HepG2 (cell line): ENCODE results near the gene CAMK2D. TPM values are rescaled to one million over a fixed set of nuclear protein-coding genes. Genes with fewer than 3 reads are reported as not detected.
A peak's percentile ranks its signal among the peaks of the same experiment; 100 is the strongest.

Experiments used
- ATAC-seq: fragments of 200-7000 bp; cut with Tn5 transposase; 3 replicates; pipeline ENCODE4 v1.9.1; 2020; ENCODE audit warnings: mild to moderate bottlenecking, moderate library complexity
- BruUV-seq: library from RNA; stranded (reverse); fragments of 400-500 nt; replicated peaks from 2 replicates; lab custom pipeline; 2021; lab: Mats Ljungman, UMichigan
- CTCF ChIA-PET: fragments of 300-600 bp; formaldehyde crosslinking; extraction: SDS; loops from one replicate; lab custom pipeline; 2021; ENCODE audit warnings: low total read pairs, inconsistent platforms, low intra/inter-chr PET ratio; lab: Yijun Ruan, JAX
- POLR2A ChIA-PET: fragments of 350-600 bp; sonication (Branson Sonifier 250); formaldehyde crosslinking; loops from one replicate; lab custom pipeline; 2020; ENCODE audit warnings: antibody characterized with exemption, inconsistent platforms; lab: Yijun Ruan, JAX
- DNase-seq: peaks from one replicate; pipeline ENCODE4 v3.0.0-alpha.2; 2015; ENCODE audit warnings: low spot score
- FAIRE-seq: peaks from 3 replicates; lab custom pipeline; 2011; peaks lifted over from hg19 to GRCh38; lab: Jason Lieb, UNC
- H2AFZ ChIP-seq: one replicate; pipeline ENCODE4 v1.6.1; 2011; ENCODE audit warnings: low read length, inconsistent platforms
- H3K27ac ChIP-seq: fragments of 300-600 bp; 3 replicates; pipeline ENCODE4 v1.8.0; 2011; ENCODE audit warnings: mixed run types, mild to moderate bottlenecking, mixed read lengths, low read length, inconsistent platforms; ENCODE audit not compliant: insufficient read depth; ENCODE audit errors: extremely low read length
- H3K27me3 ChIP-seq, 2 experiments: fragments of 200-600 bp in 1 of 2; 2 replicates in 1 of 2; 3 replicates in 1 of 2; pipeline versions ENCODE4 v1.6.0 to v1.8.0; 2011; ENCODE audit warnings: low read length in 2 of 2, mild to moderate bottlenecking in 2 of 2, moderate library complexity in 2 of 2, inconsistent platforms in 1 of 2; ENCODE audit not compliant: insufficient read depth in 2 of 2, control insufficient read depth in 1 of 2
- H3K36me3 ChIP-seq, 2 experiments: fragments of 200-600 bp in 1 of 2; replicated peaks in 1 of 2; 2 replicates in 1 of 2; 3 replicates in 1 of 2; pipeline versions ENCODE4 v1.5.1 to v1.8.0; 2011; ENCODE audit warnings: low read length in 2 of 2, inconsistent platforms in 1 of 2; ENCODE audit not compliant: insufficient read depth in 2 of 2, control insufficient read depth in 1 of 2
- H3K4me1 ChIP-seq: 2 replicates; pipeline ENCODE4 v1.5.1; 2012; ENCODE audit warnings: low read length, inconsistent platforms; ENCODE audit not compliant: insufficient read depth
- H3K4me2 ChIP-seq: 2 replicates; pipeline ENCODE4 v1.6.0; 2011; ENCODE audit warnings: low read depth, low read length, inconsistent platforms
- H3K4me3 ChIP-seq, 3 experiments: fragments of 200-600 bp in 1 of 3; sonication (generic), shearing (Covaris generic) in 1 of 3; replicated peaks in 1 of 3; 2 replicates each; pipeline ENCODE4 v1.5.1; 2011 to 2016; ENCODE audit warnings: low read length in 3 of 3, inconsistent platforms in 2 of 3, low read depth in 2 of 3, mild to moderate bottlenecking in 2 of 3, control low read depth in 1 of 3, mixed read lengths in 1 of 3; ENCODE audit not compliant: insufficient read depth in 1 of 3
- H3K79me2 ChIP-seq: one replicate; pipeline ENCODE4 v1.6.1; 2011; ENCODE audit warnings: low read length, inconsistent platforms; ENCODE audit not compliant: insufficient read depth
- H3K9ac ChIP-seq: 2 replicates; pipeline ENCODE4 v1.6.0; 2011; ENCODE audit warnings: mild to moderate bottlenecking, low read depth, low read length, inconsistent platforms; ENCODE audit not compliant: insufficient read depth
- H3K9me3 ChIP-seq: 2 replicates; pipeline ENCODE4 v1.5.1; 2012; ENCODE audit warnings: mild to moderate bottlenecking, low read length
- H4K20me1 ChIP-seq: 2 replicates; pipeline ENCODE4 v1.6.0; 2011; ENCODE audit warnings: inconsistent platforms, mild to moderate bottlenecking, low read length, moderate library complexity; ENCODE audit not compliant: insufficient read depth
- CEBPG ChIP-seq: IDR thresholded peaks from 2 replicates; pipeline ENCODE4 v1.6.1; 2016
- KDM1A ChIP-seq: IDR thresholded peaks from 2 replicates; pipeline ENCODE4 v1.6.1; 2016; ENCODE audit warnings: missing compliant biosample characterization
- POGZ ChIP-seq: sonication (generic); formaldehyde crosslinking; IDR thresholded peaks from 2 replicates; pipeline ENCODE4 v1.4.0; 2020; ENCODE audit warnings: mild to moderate bottlenecking, missing genetic modification reagents
- ZMYM3 ChIP-seq: sonication (generic); formaldehyde crosslinking; IDR thresholded peaks from 2 replicates; pipeline ENCODE4 v1.5.1; 2020; ENCODE audit warnings: mild to moderate bottlenecking, missing genetic modification reagents
- ZSCAN20 ChIP-seq: sonication (generic); formaldehyde crosslinking; IDR thresholded peaks from 2 replicates; pipeline ENCODE4 v1.4.0; 2020; ENCODE audit warnings: missing genetic modification reagents, mild to moderate bottlenecking, borderline replicate concordance
- WGBS: methylation state at CpG from one replicate; pipeline ENCODE4 v1.1.6; 2017; ENCODE audit warnings: low lambda C conversion rate; 5-methylcytosine and 5-hydroxymethylcytosine counted together
- in situ Hi-C: cut with HindIII; loops from 2 replicates; pipeline ENCODE4 v1.10.0; 2017; ENCODE audit warnings: low pct_unique_long_range_greater_than_20kb; ENCODE audit not compliant: extremely low pct_ligation_motif_present
- intact Hi-C: fragments of 100-400 bp; cut with micrococcal nuclease; formaldehyde crosslinking; loops from one replicate; pipeline ENCODE4 v1.10.0; 2022; ENCODE audit not compliant: unreplicated experiment
- polyA plus RNA-seq, 8 experiments: library from polyadenylated mRNA; depleted of rRNA in 3 of 8; stranded (reverse) in 7 of 8; unstranded in 1 of 8; fragments of >200 nt; fragmentation: Illumina TruSeq in 4 of 8; extraction: Trizol in 4 of 8; gene quantifications; 2 replicates each; pipeline versions ENCODE4 v1.2.1 to v1.2.3, GENCODE V29; 2011 to 2016; ENCODE audit warnings: low read depth in 4 of 8, missing spikeins in 1 of 8, mixed read lengths in 1 of 8; ENCODE audit not compliant: insufficient read depth in 1 of 8
- total RNA-seq, 5 experiments: library from RNA; depleted of rRNA; stranded (reverse); fragments of >200 nt; fragmentation: Illumina TruSeq; extraction: Trizol; gene quantifications; 2 replicates each; pipeline ENCODE4 v1.2.3, GENCODE V29; 2016; ENCODE audit warnings: low read depth in 1 of 5
- TF ChIP-seq, protein P1 (sequence below): sonication (generic); formaldehyde crosslinking; IDR thresholded peaks from 2 replicates; pipeline ENCODE4 v1.5.0; 2020; ENCODE audit warnings: mild to moderate bottlenecking, missing genetic modification reagents
- TF ChIP-seq, protein P2 (sequence below): sonication (generic); formaldehyde crosslinking; IDR thresholded peaks from 2 replicates; pipeline ENCODE4 v1.5.0; 2020; ENCODE audit warnings: mild to moderate bottlenecking, missing genetic modification reagents

CAMK2D gene
- total and polyA plus RNA-seq, 2 of the 13 experiments (the other 11 are each of a cell fraction or from before 2014, with no cell fraction given): 18.0 to 65.4 TPM

DNA sequence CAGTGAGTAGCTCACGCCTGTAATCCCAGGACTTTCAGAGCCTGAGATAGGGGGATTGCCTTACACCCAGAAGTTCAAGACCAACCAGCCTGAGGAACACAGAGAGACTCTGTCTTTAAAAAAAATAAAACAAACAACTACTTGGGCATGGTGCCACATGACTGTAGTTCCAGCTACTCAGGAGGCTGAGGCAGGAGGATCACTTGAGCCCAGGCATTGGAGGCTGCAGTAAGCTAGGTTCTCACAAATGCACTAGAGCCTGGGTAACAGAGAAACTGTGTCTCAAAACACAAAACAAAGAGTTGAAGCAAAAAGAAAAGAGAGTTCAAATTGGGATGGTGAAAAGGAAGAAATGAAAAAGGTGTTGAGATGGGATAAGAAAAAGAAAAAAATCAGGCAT lies 10.8 kb downstream of the CAMK2D start:
- Histone ChIP-seq H3K9me3 (no peaks in the 10 kb centered on the region), H3K4me1 (peaks cover 28% of the 10 kb centered on the region), H3K4me2 (no peak overlapping the region), H3K36me3 (no peaks in the 10 kb centered on the region), H2AFZ (no peak overlapping the region), H3K4me3 (no peak overlapping the region), H4K20me1 (no peaks in the 10 kb centered on the region), H3K9ac (no peak overlapping the region)
- intact Hi-C loops: no loop called here
- DNase-seq (no peak), FAIRE-seq (no peak)
- no TSS peak for BruUV-seq
- ChIA-PET POLR2A (no interaction called here), CTCF (no interaction called here)
- in situ Hi-C loops: no loop called here
- 100% methylated on average over 1 of the region's 1 CpG for WGBS
- TF ChIP-seq ZMYM3 (CRISPR knock-in tag) (0 out of 2 replicates have a peak, but pooled peaks have one; percentile 15), KDM1A (CRISPR knock-in tag) (0 out of 2 replicates have a peak, but pooled peaks have one; percentile 45), ZSCAN20 (CRISPR knock-in tag) (no peak), POGZ (0 out of 2 replicates have a peak, but pooled peaks have one; percentile 40), CEBPG (CRISPR knock-in tag) (no peak)
- TF ChIP-seq, protein P1, sequence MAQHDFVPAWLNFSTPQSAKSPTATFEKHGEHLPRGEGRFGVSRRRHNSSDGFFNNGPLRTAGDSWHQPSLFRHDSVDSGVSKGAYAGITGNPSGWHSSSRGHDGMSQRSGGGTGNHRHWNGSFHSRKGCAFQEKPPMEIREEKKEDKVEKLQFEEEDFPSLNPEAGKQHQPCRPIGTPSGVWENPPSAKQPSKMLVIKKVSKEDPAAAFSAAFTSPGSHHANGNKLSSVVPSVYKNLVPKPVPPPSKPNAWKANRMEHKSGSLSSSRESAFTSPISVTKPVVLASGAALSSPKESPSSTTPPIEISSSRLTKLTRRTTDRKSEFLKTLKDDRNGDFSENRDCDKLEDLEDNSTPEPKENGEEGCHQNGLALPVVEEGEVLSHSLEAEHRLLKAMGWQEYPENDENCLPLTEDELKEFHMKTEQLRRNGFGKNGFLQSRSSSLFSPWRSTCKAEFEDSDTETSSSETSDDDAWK (CRISPR knock-in tag): no peak
- TF ChIP-seq, protein P2, sequence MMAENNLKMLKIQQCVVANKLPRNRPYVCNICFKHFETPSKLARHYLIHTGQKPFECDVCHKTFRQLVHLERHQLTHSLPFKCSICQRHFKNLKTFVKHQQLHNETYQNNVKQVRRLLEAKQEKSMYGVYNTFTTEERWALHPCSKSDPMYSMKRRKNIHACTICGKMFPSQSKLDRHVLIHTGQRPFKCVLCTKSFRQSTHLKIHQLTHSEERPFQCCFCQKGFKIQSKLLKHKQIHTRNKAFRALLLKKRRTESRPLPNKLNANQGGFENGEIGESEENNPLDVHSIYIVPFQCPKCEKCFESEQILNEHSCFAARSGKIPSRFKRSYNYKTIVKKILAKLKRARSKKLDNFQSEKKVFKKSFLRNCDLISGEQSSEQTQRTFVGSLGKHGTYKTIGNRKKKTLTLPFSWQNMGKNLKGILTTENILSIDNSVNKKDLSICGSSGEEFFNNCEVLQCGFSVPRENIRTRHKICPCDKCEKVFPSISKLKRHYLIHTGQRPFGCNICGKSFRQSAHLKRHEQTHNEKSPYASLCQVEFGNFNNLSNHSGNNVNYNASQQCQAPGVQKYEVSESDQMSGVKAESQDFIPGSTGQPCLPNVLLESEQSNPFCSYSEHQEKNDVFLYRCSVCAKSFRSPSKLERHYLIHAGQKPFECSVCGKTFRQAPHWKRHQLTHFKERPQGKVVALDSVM (CRISPR knock-in tag): peak; percentile 95
- TF ChIP-seq, all 625 proteins: peak for 4
- Histone ChIP-seq H3K27ac (no peak overlapping the region), H3K27me3 (no peaks in the 10 kb centered on the region), H3K79me2 (peaks cover 22% of the 10 kb centered on the region)
- ATAC-seq: no peak
